ENCODE results near the gene CNIH3. TPM values are rescaled to one million over a fixed set of nuclear protein-coding genes. Genes with fewer than 3 reads are reported as not detected.

CNIH3 gene
- total RNA-seq, 1 donor from 2014 or later, result 1.5 TPM

DNA sequence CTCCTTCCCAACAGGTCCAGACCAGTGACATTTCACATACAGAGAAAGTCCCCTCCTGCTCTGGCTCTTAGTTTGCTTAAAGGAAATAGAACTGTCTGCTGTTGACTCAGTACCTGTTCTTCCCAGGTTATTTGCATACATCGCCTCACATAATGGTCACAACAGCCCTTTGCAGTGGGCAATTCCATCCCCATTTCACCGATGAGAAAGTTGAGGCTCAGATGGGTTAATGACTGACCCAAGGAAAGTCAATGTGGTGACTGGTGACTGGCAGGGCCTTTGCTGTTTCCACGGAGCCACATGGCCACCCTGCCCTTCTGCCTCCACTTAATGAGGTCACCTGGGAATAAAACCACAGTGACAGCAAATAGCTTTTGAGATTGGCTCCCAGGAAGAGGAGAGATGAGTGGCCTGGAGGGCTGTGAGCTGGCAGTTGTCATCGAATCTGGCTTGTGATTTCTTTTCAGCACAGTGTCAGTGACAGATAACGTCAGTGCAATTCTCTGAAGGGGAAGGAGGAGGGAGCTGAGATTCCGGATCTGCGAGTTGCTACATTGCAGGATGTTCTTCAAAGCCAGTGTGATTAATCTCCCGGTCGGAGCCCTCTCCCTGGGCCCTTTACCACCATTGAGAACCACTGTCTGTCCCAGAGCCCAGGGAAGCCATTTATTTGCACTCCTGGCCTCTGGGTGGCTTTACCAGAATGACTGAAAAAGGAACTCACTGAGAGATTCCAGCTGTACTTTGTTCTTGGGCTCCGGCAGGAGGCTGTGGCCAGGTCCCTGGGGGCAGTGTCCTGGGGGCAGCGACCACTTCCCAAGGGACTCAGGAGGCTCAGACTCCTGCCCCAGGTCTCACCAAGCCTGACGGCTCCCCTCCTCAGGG is 117.2 kb downstream of the CNIH3 start:
- H3K4me3 Mint-ChIP-seq (ENCODE audit: unreplicated experiment), result no peak overlapping the region
- H3K36me3 Mint-ChIP-seq (ENCODE audit: low read depth), result no peaks in the 10 kb centered on the region
- H3K27ac Mint-ChIP-seq (ENCODE audit: unreplicated experiment), result peak overlapping the region; percentile 45
- TF ChIP-seq, protein P1, sequence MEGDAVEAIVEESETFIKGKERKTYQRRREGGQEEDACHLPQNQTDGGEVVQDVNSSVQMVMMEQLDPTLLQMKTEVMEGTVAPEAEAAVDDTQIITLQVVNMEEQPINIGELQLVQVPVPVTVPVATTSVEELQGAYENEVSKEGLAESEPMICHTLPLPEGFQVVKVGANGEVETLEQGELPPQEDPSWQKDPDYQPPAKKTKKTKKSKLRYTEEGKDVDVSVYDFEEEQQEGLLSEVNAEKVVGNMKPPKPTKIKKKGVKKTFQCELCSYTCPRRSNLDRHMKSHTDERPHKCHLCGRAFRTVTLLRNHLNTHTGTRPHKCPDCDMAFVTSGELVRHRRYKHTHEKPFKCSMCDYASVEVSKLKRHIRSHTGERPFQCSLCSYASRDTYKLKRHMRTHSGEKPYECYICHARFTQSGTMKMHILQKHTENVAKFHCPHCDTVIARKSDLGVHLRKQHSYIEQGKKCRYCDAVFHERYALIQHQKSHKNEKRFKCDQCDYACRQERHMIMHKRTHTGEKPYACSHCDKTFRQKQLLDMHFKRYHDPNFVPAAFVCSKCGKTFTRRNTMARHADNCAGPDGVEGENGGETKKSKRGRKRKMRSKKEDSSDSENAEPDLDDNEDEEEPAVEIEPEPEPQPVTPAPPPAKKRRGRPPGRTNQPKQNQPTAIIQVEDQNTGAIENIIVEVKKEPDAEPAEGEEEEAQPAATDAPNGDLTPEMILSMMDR (IDR thresholded peaks at IDR 0.05), result no peak
- H3K9me3 Mint-ChIP-seq (ENCODE audit: low read depth), result no peaks in the 10 kb centered on the region
- no peaks in the 10 kb centered on the region for H3K27me3 Mint-ChIP-seq (ENCODE audit: low read depth)
- DNase-seq (ENCODE audit: low spot score), result no peak
- H3K4me1 Mint-ChIP-seq (ENCODE audit: low read depth), result peaks cover 38% of the 10 kb centered on the region

DNA sequence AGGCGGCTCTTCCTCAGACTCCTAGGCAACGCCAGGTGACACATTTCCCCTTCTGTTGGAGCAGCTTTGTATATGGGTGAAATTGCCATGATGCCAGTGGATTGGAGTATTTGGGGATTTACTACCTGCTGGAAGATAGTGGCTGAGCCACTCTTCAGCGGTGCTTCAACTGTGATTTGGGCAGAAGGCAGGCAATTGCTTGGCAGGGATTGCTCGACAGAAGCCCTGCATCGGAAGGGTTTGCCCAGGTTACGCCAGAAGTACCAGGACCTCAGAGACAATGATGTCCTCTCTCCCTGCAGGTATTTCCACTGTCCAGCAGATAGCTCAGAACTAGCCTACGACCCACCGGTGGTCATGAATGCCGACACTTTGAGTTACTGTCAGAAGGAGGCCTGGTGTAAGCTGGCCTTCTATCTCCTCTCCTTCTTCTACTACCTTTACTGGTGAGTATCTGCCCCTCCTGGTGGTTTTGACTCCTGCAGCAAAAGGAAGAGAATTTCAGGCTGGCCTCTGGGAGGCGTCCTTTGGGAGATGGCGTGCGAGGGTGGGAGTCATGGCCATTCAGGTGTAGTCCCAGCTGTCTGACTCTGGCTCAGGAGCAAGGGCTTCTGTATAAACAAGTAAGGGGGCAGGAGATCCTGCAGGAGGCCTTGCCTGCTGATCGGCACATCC is 118.3 kb downstream of the CNIH3 start:
- peaks cover 38% of the 10 kb centered on the region for H3K4me1 Mint-ChIP-seq (ENCODE audit: low read depth)
- H3K27me3 Mint-ChIP-seq (ENCODE audit: low read depth), result no peaks in the 10 kb centered on the region
- TF ChIP-seq, protein P1 (IDR thresholded peaks at IDR 0.05), result peak; percentile 26
- no peak overlapping the region for H3K27ac Mint-ChIP-seq (ENCODE audit: unreplicated experiment)
- no peaks in the 10 kb centered on the region for H3K36me3 Mint-ChIP-seq (ENCODE audit: low read depth)
- DNase-seq (ENCODE audit: low spot score), result no peak
- no peaks in the 10 kb centered on the region for H3K9me3 Mint-ChIP-seq (ENCODE audit: low read depth)
- no peak overlapping the region for H3K4me3 Mint-ChIP-seq (ENCODE audit: unreplicated experiment)

DNA sequence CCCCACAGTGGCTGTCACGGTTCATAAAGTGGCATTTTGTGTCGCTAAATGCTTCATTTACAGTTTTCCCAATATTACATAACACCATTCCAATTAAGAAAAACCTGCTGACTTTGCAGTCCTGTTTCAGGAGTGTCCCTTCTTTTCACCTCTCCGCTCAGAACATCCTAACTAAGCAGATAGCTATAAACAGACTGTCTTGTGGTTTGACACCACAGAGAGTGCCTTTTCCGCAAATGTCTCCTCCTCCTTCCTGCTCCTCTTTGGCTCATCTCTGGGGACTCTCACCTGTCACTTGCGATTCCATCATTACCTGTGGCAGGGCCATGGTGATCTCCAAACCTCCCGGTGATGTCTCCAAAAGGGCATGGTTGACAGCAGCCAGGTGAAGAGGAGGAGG is 119.0 kb downstream of the CNIH3 start:
- no peaks in the 10 kb centered on the region for H3K36me3 Mint-ChIP-seq (ENCODE audit: low read depth)
- no peak overlapping the region for H3K27ac Mint-ChIP-seq (ENCODE audit: unreplicated experiment)
- H3K4me3 Mint-ChIP-seq (ENCODE audit: unreplicated experiment), result no peak overlapping the region
- H3K9me3 Mint-ChIP-seq (ENCODE audit: low read depth), result no peaks in the 10 kb centered on the region
- TF ChIP-seq, protein P1 (IDR thresholded peaks at IDR 0.05), result no peak
- no peaks in the 10 kb centered on the region for H3K27me3 Mint-ChIP-seq (ENCODE audit: low read depth)
- DNase-seq (ENCODE audit: low spot score), result no peak
- peaks cover 38% of the 10 kb centered on the region for H3K4me1 Mint-ChIP-seq (ENCODE audit: low read depth)

DNA sequence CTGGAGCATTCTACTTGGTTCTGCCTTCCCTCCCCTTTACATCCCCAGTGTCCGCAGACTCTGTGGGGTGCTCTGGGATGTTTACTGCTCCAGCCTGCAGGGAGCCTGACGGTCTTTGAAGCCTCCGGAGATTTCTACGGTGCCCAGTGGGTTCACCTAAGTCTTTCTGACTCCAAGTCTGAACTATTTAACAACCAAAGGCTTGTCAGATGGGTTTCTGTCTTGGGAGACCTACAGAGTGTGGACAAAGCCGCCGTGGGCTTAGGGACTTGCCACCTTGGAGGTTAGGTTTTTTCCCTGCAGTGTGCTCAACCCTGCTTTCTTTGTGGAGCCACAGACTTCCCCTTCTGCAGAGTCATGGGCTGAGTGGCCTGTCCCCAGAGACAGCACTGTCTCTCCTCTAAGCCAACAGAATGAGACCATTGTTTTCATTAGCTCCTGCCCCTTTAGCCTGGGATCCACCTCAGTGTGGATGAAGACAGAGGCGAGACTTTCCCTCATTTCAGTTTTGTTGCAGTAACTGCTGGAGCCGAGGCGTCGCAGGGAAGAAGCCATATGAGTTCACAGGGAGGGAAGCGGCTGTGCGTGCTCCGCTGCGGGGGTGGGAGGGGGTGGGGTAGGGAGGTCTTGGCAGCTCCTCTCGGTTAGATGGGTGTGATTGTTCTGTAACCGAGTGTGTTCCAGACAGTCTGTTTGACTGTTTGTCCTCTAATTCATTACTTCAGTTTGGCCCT is 120.7 kb downstream of the CNIH3 start:
- TF ChIP-seq, protein P1 (IDR thresholded peaks at IDR 0.05), result no peak
- Mint-ChIP-seq H3K4me1 (ENCODE audit: low read depth) (peaks cover 34% of the 10 kb centered on the region), H3K9me3 (ENCODE audit: low read depth) (no peaks in the 10 kb centered on the region), H3K27ac (ENCODE audit: unreplicated experiment) (peak overlapping the region; percentile 74), H3K36me3 (ENCODE audit: low read depth) (no peaks in the 10 kb centered on the region), H3K4me3 (ENCODE audit: unreplicated experiment) (peak overlapping the region; percentile 21), H3K27me3 (ENCODE audit: low read depth) (no peaks in the 10 kb centered on the region)
- no peak for DNase-seq (ENCODE audit: low spot score)

DNA sequence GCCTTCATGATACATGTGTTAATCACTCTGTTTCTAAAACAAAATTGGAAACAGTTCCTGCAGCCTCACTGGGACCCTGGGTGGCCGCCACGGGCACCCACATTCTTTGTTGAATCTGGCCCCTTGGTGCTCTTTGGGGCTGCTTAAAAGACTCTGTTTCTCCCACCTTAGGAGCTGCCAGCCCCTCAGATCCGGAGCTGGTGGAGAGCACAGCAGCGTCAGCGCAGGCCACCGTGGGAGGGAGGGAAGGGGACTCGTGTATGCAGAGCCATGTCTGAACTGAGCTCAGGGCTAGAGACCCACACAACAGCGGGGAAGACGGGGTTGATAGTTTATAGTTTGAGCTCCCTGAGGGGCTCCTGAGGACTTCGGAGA is 121.2 kb downstream of the CNIH3 start:
- Mint-ChIP-seq H3K4me3 (ENCODE audit: unreplicated experiment) (no peak overlapping the region), H3K27me3 (ENCODE audit: low read depth) (peaks cover 1% of the 10 kb centered on the region), H3K9me3 (ENCODE audit: low read depth) (no peaks in the 10 kb centered on the region), H3K27ac (ENCODE audit: unreplicated experiment) (peak overlapping the region; percentile 69), H3K36me3 (ENCODE audit: low read depth) (no peaks in the 10 kb centered on the region), H3K4me1 (ENCODE audit: low read depth) (peaks cover 31% of the 10 kb centered on the region)
- TF ChIP-seq, protein P1 (IDR thresholded peaks at IDR 0.05), result no peak
- DNase-seq (ENCODE audit: low spot score), result no peak
